Stimulated activated CD8-positive, alpha-beta memory T cell treated with anti-CD3 and anti-CD28 coated beads, Interleukin-7, amount 100 ng/mL, for 24 hours (primary cell): ENCODE results near the gene KCNC1.

Experiments
- DNase-seq: peaks from one replicate; pipeline ENCODE4 v3.0.0-alpha.2; 2020; ENCODE audit warnings: low read depth

Gene KCNC1

DNA sequence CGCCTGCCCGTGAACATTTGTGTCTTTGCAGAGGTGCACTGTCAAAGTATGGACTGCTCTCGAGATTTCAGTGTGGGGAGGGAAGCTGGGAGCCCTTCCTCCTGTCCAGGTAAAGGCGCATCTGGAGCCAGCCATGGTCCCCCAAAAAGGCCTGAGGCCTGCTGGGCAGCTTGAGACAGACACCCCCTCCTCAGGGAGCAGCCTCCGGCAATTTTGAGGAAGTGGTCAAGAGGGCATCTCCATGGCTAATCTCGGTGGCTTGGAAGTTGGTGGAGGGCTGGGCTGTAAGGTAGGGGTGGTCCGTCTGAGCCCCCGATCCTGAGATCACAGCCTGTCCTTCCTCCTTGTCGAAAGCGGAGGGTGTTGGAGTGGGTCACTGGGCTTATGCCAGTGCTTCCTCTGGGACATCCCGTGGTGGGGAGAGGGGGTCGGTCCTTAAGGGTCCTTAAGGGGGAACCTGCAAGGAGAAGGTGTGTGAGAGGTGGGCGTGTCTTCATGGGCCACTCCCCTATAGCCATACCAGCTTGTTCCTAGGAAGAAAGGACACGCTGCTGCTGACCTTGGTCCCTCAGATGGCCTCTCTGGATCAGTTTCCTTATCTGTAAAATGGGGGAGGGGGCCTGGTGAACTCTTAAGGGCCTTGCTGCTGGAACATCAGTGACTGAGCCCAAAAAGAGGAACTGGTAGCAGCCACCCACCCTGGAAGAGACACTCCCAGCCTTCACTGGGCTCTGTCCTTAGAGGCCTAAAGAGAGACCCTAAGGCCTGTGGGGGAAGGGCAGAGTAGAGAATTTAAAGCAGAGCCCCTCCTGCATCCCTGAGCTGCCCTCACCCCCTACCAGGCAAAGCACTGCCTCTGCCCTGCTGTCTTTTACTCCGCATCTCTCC lies 2.6 kb downstream of the KCNC1 start:
- no peak for DNase-seq

DNA sequence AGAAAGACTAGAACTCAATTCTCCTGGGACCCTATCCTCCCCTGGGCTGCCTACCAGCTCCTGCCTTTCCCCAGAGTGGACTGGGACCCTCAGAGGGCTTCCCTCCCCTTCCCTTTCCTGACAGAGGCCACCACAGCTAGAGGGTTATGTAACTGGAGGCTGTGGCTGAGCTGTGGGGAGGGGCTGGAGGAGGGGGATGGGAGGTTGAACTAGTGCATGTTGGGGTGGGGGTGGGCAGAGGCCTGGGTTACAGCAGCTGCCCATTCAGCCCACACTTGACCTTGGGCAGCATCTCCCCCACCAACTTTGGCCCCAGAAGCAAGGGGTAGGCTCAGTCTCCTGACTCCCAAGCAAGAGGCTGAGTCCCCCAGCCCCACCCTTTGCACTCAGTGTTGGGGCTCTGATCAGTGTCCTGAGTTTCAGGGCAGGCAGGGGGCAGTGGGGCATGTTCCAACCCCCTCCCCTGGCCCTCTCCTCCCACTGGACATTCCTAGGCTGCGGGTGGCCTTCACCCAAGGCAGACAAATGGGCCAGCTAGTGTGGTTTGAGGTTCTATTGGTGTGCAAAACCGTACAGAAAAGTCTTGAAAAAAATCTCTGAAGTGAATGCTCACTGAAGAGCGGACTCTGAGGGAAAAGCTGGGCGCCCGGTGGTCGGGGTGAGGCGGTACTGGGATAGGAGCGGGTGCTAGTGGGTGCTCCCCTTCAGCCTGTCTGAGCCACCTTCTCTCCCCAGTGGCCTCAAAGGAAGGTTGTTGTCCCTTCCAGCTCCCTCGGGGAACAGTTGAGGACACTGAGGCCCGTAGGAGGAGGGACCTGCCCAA lies 3.8 kb downstream of the KCNC1 start:
- DNase-seq, result no peak

DNA sequence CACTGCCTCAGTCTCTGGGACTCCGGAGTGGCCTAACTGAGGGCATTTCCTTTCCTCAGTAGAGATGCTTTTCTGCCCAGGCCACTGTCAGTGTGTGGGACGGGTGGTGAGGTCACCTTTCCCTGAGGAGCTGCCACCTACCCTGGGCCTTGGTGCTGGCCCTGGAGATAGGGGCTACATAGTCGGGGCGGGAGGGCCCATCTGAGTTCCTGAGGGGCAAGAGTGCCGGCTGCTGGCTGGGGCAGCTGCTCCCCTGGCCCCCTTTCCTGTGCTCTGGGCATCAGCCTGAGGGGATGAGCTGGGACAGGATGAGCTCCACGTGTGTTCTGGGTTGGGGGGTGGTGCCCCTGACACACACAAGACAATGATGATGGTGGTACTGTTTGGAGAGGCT lies 5.4 kb downstream of the KCNC1 start:
- no peak for DNase-seq

DNA sequence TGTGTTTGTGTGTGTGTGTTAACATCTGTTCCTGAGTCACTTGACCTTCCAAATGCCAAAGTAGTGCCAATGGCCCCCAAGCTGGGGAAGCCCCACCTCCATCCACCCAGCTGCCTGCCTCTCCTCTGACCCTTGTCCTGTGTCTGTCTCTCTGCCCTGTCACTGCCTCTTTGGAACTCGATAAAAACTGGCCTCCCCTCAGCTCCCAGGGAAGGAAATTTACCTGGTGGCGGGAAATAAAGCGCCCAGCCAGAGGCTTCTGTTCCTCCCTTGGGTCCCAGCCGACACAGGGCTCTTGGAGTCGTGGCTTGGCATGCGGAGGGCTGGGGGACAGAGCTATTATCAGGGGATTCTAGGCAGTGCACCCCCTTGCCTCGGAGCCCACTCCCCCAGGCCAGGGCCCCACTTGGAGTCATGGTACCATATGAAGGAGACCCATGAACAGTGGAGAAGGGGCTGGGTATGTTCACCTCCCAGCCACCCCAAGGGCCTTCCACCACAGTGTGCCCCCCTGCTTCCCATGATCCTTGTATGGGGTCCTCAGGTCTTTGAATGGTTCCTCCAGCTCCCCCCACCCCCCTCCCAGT lies 6.2 kb downstream of the KCNC1 start:
- DNase-seq, result no peak

DNA sequence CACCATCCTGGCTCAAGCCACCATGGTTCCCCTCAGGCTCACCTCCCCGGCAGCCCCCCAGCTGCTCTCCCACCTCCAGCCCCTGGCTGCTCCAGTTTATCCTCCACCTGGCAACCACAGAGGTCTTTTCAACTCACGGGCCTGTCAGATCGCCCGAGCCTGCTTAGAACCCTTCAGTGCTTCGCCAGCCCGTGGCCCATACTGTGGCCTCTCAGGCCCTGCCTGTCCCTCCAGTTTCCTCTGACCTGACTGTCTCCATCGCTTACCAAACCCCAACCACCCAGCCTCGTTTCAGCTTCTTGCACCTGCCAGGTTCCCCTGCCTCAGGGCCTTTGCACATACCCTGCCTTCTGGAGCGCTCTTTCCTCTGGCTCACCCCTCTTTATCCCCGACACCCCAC lies 6.9 kb downstream of the KCNC1 start:
- DNase-seq, result no peak

DNA sequence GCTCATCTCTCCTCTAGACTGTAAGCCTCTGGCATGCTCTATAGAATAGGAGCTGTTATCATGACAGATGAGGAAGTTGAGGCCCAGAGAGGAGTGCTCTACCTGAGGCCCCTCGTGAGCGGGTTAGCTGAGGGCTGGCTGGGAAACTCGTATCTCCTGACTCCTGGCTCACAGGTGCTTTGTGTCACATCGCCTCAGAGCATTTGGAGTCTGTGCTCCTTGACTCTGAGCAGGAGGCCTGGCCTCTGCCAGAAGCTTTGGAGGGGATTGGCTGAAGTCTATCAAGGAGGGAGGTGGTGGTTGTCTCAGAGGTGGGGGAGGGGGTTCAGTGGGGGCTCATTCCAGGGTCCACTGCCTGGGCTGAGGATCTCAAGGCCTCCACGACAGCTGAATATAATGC lies 7.4 kb downstream of the KCNC1 start:
- DNase-seq, result no peak

DNA sequence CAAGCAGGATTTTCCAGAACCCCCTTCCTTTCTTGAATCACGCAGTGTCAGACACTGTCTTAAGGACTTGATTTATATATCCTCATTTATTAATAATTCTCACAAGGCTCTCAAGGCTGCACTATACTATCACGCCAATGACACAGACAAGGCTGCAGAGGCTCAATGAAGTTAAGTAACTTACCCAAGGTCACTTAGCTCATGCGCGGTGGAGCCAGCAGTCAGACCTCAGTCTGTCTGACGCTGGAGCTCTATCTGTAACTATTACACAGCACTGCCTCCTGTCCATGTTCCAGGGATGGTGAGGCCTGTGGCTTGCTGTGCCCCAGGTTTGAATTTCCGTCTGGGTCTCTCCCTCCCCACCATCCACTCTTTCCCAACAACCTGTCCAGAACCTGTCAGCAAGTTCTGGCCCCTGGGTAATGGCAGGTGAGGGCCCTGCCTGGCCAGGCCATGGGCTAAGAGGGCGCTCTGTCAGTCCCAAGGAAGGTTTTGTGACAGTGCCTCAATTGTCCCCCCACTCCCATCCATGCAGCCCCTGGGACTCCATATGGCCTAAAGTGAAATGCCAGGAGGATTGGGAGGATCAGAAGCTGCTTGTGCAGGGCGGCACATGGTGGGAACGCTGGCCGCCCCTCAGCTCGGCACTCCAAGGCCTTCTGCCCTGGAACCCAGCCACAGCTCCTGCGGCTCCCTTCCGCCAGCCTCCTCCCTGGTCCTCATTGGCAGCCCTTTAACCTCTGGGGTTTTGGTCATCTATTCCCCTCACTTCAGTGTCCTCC lies 8.6 kb downstream of the KCNC1 start:
- DNase-seq, result no peak

DNA sequence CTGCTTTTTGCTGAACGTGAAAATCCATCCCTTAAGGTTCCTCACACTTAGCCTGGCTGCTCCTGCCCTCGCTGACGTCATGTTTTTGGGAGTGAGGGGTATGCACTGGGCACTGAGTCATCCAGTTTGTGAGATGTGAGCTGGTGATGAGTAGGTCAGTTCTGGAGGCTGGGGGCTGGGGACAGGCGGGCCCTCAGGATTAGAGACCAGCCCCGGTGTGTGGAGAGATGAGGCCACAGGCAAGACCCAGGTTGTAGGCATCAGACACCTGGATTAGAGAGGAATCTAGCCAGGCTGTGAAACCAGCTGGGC lies 9.2 kb downstream of the KCNC1 start:
- DNase-seq, result no peak

DNA sequence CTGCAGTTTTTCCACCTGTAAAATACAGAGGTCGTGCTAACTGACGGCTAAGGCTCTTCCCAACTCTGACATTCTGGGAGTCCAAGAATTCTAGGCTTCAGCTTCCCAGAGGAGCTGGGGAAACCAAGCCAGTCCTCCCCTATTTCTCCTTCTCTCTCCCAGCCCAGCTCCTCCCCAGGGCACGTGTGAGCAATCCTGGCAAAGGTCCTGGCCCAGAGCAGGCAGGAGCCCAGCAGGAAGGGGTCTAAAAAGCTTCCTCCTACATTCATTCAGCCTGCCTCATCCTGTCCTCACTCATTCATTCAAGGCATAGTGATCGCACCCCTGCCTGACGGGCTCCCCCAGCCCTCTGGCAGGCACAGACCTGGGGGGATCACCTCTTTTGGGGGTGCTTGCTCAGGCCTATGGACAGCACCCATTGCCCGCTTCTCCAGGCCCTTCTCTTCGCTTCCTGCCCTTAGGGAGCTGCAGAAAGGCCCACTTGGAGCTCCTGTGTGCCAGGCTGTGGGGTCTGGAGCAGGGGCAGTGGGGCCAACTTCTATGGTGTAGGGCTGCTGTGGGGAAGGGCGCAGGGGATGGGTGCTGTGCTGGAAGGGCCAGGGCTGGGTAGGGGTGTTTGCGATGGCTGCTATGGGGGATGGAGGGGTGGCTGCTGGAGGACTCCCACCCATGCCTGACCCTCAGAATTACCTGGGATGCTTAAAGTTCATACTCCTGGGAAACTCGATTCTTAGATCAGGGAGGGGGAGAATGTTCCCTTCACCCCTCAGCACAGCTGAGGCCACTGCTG lies 9.8 kb downstream of the KCNC1 start:
- no peak for DNase-seq

DNA sequence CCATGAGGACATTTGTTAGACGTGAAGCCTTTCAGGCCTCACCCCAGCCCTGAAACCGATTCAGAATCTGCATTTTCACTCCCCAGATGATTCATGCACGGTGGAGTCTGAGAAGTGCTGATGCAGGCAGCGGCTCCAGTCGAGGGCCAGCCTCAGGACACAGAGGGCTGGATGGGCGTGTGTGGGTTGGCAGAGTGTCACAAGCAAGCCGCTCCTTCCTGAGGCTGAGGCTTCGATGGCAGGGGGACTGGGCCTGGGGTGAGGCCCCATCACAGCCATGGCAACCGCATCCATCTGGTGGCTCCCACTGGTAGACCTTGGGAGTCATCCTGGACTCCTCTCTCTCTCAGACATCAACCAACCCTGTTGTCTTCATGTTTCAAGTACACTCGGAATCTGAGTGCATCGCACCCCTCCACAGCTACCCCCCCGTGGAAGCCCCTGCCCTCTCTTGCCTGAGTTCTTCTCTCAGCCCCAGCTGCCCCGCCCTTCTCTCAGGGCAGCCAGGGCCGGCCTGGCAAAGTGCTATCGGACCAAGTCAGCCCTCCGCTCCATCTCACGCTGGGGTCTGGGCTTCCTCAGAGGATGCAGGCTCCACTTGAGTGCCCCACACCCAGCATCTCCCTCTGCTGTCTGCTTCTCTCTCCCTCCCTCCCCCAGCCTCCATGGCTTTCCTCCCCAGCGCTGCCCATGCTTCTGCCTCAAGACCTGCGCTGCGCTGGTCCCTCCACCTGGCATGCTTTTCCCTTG lies 10.6 kb downstream of the KCNC1 start:
- DNase-seq, result no peak

DNA sequence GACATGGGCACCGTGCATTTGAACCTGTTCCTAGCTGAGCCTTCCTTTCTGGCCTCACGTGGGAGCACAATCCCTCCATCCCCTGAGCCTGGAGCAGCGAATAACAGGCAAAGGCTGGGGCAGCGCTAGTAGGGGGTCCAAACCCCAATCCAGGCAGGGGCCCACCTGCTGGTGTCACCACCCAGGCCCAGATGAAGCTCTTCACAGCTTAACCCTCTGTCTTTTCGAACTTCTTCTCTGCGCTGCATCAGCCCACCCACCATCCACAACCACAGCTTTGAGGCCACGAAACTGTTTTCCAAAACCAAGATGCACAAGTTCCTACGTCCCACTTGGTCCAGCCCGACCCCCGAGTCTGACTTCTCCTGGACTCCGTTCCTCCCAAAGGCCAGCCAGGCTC lies 11.5 kb downstream of the KCNC1 start:
- DNase-seq, result no peak

DNA sequence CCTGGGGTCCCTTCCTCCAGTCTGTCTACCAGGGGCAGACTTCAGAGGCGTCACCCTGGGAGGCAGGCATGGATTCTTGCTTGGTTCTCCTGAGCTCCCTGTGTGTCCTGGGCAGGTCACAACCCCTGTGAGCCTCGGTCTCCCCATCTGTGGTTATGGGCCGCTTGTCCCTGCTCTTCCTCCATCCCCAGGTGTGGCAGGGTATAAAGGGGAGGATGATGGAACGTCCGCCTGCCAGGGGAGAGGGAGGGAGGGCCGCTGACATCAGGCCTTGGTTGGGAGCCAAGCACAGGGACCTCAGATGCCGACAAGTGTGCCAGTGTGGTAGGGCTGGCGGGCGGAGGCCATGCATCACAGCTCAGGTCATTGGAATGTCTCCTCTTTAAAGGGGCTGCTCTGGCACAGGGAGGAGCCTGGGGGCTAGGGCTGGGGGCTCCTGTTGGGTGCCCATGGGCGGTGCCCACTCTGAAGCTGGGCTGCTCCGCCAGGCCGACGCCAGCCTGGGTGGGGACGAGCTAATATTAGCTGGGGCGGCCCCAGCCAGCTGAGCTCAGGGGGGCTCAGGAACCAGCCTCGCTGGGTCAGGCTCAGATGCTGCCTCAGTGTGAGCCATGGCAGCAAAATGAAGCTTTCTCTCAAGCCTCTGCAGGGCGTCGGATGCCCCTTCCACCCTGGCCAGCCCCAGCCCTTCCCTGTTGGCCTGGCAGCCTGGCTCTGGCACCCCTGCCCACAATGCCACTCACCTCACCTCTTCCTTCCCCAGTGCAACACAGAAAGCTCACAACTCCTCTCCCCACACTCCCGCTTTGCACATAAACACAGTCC lies 12.8 kb downstream of the KCNC1 start:
- no peak for DNase-seq

DNA sequence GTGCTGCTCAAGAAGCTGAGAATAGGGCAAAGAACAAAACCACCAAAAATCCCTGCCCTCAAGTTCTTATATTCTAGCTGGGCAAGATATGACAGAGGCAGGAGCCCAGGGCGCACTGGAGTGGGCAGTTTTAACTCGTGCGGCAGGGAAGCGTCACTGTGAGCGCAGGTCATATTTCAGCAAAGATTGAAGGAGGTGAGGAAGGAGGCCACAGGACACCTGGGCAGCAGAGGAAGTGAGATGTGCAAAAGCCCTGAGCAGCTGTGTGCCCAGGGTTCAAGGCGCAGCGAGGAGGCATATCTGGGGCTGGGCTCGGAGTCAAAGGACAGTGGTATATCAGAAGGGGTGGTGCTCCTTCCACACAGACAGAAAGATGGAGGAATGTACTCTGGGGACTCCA lies 13.5 kb downstream of the KCNC1 start:
- no peak for DNase-seq

DNA sequence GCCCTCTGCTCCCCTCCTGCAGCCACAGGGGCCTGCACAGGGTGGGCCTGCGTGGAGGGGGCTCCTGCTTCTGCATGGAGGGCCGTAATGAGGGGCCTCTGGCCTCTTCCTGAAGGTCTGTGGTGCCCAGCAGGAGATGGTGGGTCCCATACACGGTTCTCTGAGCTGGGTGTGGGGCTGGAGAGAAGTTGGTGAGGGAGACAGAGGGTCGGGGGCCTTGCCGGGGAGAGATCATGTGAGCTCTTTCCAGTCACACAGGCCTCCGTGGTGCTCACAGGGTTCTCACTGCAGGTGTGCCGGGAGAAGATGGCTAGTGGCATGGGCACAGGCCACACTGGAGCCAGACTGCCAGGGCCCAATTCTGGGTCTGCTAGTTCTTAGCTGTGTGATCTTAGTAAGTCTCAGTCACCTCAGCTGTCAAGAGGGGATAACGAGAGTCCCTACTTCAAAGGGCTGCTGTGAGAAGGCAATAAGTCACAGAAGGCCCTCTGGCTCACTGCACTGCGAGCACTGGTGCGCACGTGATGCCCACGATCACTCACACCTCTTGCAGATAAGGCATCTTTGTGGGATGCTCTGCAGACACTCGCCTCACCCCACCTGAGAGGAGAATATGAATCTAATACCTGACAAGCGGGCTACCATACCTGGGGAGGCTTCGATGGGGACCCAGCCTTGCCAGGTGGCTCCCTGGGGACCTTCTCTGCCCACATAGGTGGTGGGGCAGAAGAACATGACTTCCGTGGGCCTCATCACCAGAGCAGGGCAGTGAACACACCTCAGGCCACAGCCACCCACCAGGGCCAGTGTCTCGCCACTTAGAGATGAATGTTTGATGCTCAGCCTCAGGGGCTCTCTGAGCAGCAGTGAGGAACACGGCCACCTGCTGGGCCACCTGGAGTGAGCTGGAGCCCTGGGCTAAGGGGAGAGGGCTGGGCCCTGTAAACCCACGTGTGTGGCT lies 14.5 kb downstream of the KCNC1 start:
- no peak for DNase-seq

DNA sequence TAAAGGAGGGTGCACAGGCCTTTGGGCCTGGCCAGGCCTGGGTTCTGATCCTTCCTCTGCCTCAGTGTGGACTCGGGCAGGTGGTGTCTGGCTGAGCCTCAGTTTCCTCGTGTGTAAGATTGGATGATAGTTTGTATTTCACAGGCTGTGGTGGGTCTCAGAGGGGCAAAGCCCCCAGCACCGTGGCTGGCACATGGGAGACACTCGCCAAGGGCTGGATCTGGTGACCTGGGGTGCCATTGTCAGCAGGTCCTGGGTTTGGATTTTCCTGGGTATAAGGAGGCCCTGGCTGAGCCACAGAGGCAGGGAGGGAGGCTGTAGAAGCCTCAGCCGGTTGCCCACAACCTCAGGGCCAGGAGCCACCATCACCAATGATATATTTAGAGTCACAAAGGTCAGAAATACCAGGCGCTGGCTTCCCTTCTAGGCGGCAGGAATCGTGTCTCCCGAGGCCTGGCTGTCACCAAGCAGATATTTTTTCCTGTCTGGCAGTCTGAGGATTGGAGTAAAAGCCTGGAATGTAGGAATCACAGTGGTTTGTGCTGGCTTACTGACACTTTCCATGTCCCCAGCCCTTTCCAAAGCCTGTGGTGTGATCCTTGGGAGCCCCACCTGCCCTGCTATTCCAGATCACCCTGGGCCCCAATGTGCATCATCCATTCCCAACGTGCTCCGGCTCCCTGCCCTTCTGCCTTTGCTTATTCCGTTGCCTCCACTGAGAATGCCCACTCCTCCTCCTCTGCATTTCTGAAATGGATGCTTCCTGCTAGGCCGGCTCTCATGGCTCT lies 15.6 kb downstream of the KCNC1 start:
- DNase-seq, result no peak

DNA sequence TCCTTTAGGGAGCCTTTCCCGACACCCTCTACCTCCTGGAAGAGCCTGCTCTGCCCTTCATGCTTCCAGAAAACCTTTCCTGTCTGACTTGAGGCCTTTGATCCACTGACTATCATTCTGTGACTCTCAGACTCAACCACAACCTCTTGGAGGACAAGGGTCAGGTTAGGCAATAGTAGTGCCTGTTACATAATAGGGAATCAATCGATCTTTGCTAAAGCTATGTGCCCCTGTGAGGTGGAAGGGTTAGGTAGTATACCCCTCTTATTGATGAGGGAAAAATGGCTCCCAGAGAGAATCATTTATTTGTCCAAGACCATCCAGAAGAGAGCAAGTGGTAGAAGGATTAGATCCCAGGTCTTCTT lies 16.2 kb downstream of the KCNC1 start:
- DNase-seq, result no peak

DNA sequence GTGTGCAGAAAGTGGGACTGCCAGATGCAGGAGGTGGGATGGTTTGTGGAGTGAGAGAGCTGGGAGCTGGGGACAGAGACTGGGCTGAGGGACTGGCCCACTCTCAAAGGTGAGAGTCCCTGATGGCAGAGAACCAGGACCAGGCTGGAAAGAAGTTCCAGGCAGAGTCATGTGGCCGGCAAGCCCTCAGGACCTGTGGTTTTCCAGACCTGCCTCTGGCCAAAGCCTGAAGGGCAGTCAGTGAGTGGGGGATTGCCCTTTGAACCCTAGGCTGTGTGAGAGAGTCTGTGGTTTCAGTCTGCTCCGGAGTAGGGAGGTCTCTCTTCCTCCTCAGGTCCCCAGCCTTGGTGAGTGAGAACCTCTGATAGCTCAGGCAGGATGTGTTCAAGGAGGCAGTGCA lies 17.0 kb downstream of the KCNC1 start:
- DNase-seq, result no peak

DNA sequence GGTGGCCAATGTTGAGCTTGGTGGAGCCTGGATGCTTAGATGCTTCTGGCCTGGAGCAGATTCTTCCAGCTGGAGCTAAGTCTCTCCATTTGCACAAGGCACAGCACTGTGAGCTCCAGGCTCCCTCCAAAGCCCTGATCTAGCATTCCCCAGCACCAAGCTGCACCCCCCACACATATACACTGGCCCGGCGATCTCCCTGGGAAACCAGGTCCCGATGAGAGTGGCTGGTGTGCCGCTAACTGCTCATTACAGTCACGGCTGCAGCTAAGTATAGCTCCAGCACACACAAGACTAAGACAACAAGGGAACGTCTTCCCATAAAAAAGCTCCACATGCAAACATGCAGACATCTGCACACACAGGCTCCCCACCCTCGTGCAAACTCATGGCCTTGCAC lies 17.6 kb downstream of the KCNC1 start:
- no peak for DNase-seq
